IMR-90 (cell line): ENCODE results near the gene KLHL13. TPM values are rescaled to one million over a fixed set of nuclear protein-coding genes. Genes with fewer than 3 reads are reported as not detected.

Source experiments
- ATAC-seq: fragments of 200-7000 bp; cut with Tn5 transposase; 2 replicates; pipeline ENCODE4 v1.9.1; 2020; ENCODE audit warnings: low read depth, mild to moderate bottlenecking, moderate library complexity
- BruUV-seq: library from RNA; stranded (reverse); fragments of 400-500 nt; replicated peaks from 2 replicates; lab custom pipeline; 2021; lab: Mats Ljungman, UMichigan
- CTCF ChIA-PET: fragments of 300-600 bp; formaldehyde crosslinking; extraction: SDS; loops from one replicate; lab custom pipeline; 2021; ENCODE audit warnings: antibody characterized with exemption; lab: Yijun Ruan, JAX
- POLR2A ChIA-PET: fragments of 300-600 bp; sonication (Branson Sonifier 250); formaldehyde crosslinking; loops from one replicate; lab custom pipeline; 2022; ENCODE audit warnings: antibody characterized with exemption; ENCODE audit not compliant: unreplicated experiment; lab: Charles Lee
- DNase-seq: peaks from one replicate; pipeline ENCODE4 v3.0.0; 2013
- H2AFZ ChIP-seq: replicated peaks from 2 replicates; pipeline ENCODE3; 2013; ENCODE audit warnings: low read length, mild to moderate bottlenecking; ENCODE audit not compliant: poor library complexity
- H2AK5ac ChIP-seq: 2 replicates; pipeline ENCODE4 v1.6.1; 2013; ENCODE audit warnings: low read depth, low read length, inconsistent platforms
- H2AK9ac ChIP-seq: replicated peaks from 2 replicates; pipeline ENCODE3; 2013; ENCODE audit warnings: mild to moderate bottlenecking, low read depth, low read length, moderate library complexity; ENCODE audit not compliant: poor library complexity
- H2BK120ac ChIP-seq: 2 replicates; pipeline ENCODE4 v1.6.1; 2013; ENCODE audit warnings: low read depth, low read length, inconsistent platforms
- H2BK15ac ChIP-seq: 3 replicates; pipeline ENCODE4 v1.6.1; 2013; ENCODE audit warnings: low read depth, low read length, inconsistent platforms
- H2BK20ac ChIP-seq: 2 replicates; pipeline ENCODE4 v1.6.1; 2013; ENCODE audit warnings: low read depth, mild to moderate bottlenecking, inconsistent platforms, low read length, moderate library complexity
- H2BK5ac ChIP-seq: 2 replicates; pipeline ENCODE4 v1.6.1; 2013; ENCODE audit warnings: mild to moderate bottlenecking, low read depth, low read length, inconsistent platforms; ENCODE audit not compliant: poor library complexity, severe bottlenecking
- H3K14ac ChIP-seq: replicated peaks from 2 replicates; pipeline ENCODE4 v1.6.1; 2013; ENCODE audit warnings: low read depth, low read length, inconsistent platforms
- H3K18ac ChIP-seq: 2 replicates; pipeline ENCODE4 v1.6.1; 2013; ENCODE audit warnings: low read depth, low read length, control low read depth
- H3K23ac ChIP-seq: 2 replicates; pipeline ENCODE4 v1.6.1; 2013; ENCODE audit warnings: low read depth, low read length, inconsistent platforms
- H3K27ac ChIP-seq: 2 replicates; pipeline ENCODE4 v1.5.1; 2013; ENCODE audit warnings: mild to moderate bottlenecking, control low read depth, low read length; ENCODE audit not compliant: insufficient read depth
- H3K27me3 ChIP-seq: 2 replicates; pipeline ENCODE4 v1.6.1; 2013; ENCODE audit warnings: low read length; ENCODE audit not compliant: control insufficient read depth, insufficient read depth
- H3K36me3 ChIP-seq: 2 replicates; pipeline ENCODE4 v1.6.1; 2013; ENCODE audit warnings: low read length, mixed read lengths; ENCODE audit not compliant: control insufficient read depth, insufficient read depth
- H3K4ac ChIP-seq: 2 replicates; pipeline ENCODE4 v1.6.1; 2013; ENCODE audit warnings: low read depth, low read length, inconsistent platforms
- H3K4me1 ChIP-seq: 2 replicates; pipeline ENCODE4 v1.6.1; 2013; ENCODE audit warnings: low read length, mixed read lengths; ENCODE audit not compliant: control insufficient read depth, insufficient read depth
- H3K4me2 ChIP-seq: 2 replicates; pipeline ENCODE4 v1.6.1; 2013; ENCODE audit warnings: low read depth, mild to moderate bottlenecking, control low read depth, low read length, moderate library complexity
- H3K4me3 ChIP-seq: 2 replicates; pipeline ENCODE4 v1.5.1; 2013; ENCODE audit warnings: low read depth, mild to moderate bottlenecking, control low read depth, low read length, moderate library complexity; ENCODE audit not compliant: insufficient read depth
- H3K56ac ChIP-seq: 2 replicates; pipeline ENCODE4 v1.6.1; 2013; ENCODE audit warnings: low read length, inconsistent platforms; ENCODE audit not compliant: insufficient read depth; ENCODE audit errors: extremely low read depth
- H3K79me1 ChIP-seq, 2 experiments: 2 replicates each; pipeline ENCODE4 v1.6.1; 2013; ENCODE audit warnings: low read length in 2 of 2, inconsistent platforms in 1 of 2, low read depth in 1 of 2
- H3K9ac ChIP-seq: 2 replicates; pipeline ENCODE4 v1.6.1; 2013; ENCODE audit warnings: low read depth, low read length, control low read depth
- H3K9me1 ChIP-seq: 2 replicates; pipeline ENCODE4 v1.6.1; 2013; ENCODE audit warnings: low read length, inconsistent platforms; ENCODE audit not compliant: insufficient read depth
- H3K9me3 ChIP-seq: 2 replicates; pipeline ENCODE4 v1.6.1; 2013; ENCODE audit warnings: low read length; ENCODE audit not compliant: control insufficient read depth, insufficient read depth
- H4K20me1 ChIP-seq: 2 replicates; pipeline ENCODE4 v1.6.1; 2013; ENCODE audit warnings: low read length, inconsistent platforms; ENCODE audit not compliant: insufficient read depth
- H4K5ac ChIP-seq: 2 replicates; pipeline ENCODE4 v1.6.1; 2013; ENCODE audit warnings: mild to moderate bottlenecking, low read depth, low read length, control low read depth
- H4K8ac ChIP-seq, 2 experiments: 2 replicates each; pipeline ENCODE4 v1.6.1; 2013; ENCODE audit warnings: low read depth in 2 of 2, low read length in 2 of 2, control low read depth in 1 of 2, inconsistent platforms in 1 of 2
- H4K91ac ChIP-seq: 2 replicates; pipeline ENCODE4 v1.6.1; 2013; ENCODE audit warnings: low read depth, low read length, inconsistent platforms; ENCODE audit not compliant: insufficient read depth
- BHLHE40 ChIP-seq: fragments of 150-350 bp; IDR thresholded peaks from 2 replicates; pipeline ENCODE4 v1.6.1; 2016; ENCODE audit warnings: mild to moderate bottlenecking, low read depth, low read length
- FOS ChIP-seq: fragments of 150-350 bp; IDR thresholded peaks from 2 replicates; pipeline ENCODE4 v1.6.1; 2016; ENCODE audit warnings: low read depth, low read length
- MAFK ChIP-seq: IDR thresholded peaks from 2 replicates; pipeline ENCODE4 v1.6.1; 2012; ENCODE audit warnings: low read depth, low read length, improper control_type of control experiment
- MAZ ChIP-seq: IDR thresholded peaks from 2 replicates; pipeline ENCODE4 v1.6.1; 2012; ENCODE audit warnings: low read depth, mild to moderate bottlenecking, low read length, improper control_type of control experiment, moderate library complexity, borderline replicate concordance
- POLR2A ChIP-seq: IDR thresholded peaks from 2 replicates; pipeline ENCODE4 v1.6.1; 2012; ENCODE audit warnings: mild to moderate bottlenecking, low read depth, low read length
- RAD21 ChIP-seq: IDR thresholded peaks from 2 replicates; pipeline ENCODE4 v1.6.1; 2012; ENCODE audit warnings: low read length, improper control_type of control experiment
- RFX5 ChIP-seq: IDR thresholded peaks from 2 replicates; pipeline ENCODE4 v1.8.0; 2012; ENCODE audit warnings: low read depth, mild to moderate bottlenecking, low read length, moderate library complexity
- dilution Hi-C: fragments of 300-500 bp; cut with HindIII; formaldehyde crosslinking; loops from one replicate; pipeline ENCODE4 v1.14.3; 2018; ENCODE audit warnings: low sequenced_read_pairs; ENCODE audit not compliant: unreplicated experiment
- in situ Hi-C: fragments of 300-500 bp; cut with MboI; formaldehyde crosslinking; loops from 3 replicates; pipeline ENCODE4 v1.14.3; 2019; ENCODE audit warnings: low sequenced_read_pairs, inconsistent platforms, mixed read lengths
- intact Hi-C: fragments of 100-400 bp; cut with micrococcal nuclease; formaldehyde crosslinking; loops from 2 replicates; pipeline ENCODE4 v1.10.0; 2022
- polyA plus RNA-seq, 3 experiments: library from polyadenylated mRNA; depleted of rRNA; stranded (reverse); fragments of >200 nt; gene quantifications; 2 replicates each; pipeline ENCODE4 v1.2.3, GENCODE V29; 2012; ENCODE audit warnings: low replicate concordance in 1 of 3
- total RNA-seq: library from RNA; depleted of rRNA; stranded (reverse); fragments of >200 nt; gene quantifications from 2 replicates; pipeline ENCODE4 v1.2.3, GENCODE V29; 2012
- TF ChIP-seq, protein P1 (sequence below): fragments of 150-350 bp; IDR thresholded peaks from 2 replicates; pipeline ENCODE4 v1.6.1; 2017; ENCODE audit warnings: mild to moderate bottlenecking, antibody characterized with exemption, low read length, low read depth

The KLHL13 gene
- total and polyA plus RNA-seq, 2 of the 4 experiments (the other 2 are of a cell fraction) = 4.0 to 12.5 TPM

DNA sequence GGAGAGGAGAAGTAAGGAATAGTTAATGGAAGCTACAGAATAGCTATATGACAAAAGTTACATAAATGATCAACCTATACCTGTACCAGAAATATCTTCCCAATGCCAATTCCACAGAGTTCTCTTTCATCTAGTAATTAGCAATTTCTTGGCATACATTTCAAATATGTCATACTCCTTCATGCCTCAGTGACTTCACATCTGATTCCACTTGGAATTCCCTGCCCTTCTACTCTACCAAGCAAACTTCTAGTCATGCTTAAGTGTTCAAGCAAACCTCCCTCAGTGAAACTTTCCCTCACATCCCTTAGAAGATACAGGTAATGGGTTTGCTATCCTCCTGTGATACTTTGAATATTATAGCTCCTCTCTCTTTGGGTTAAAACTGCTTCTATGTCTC, 127.1 kb downstream of the KLHL13 start:
- H4K20me1 ChIP-seq = no peaks in the 10 kb centered on the region
- no peaks in the 10 kb centered on the region for H3K9me1 ChIP-seq
- H2AK5ac ChIP-seq = no peak overlapping the region
- H3K23ac ChIP-seq = no peak overlapping the region
- intact Hi-C loops = no loop called here
- H3K4ac ChIP-seq = peak overlapping the region; percentile 1; the same call in 1 of the 2 replicates
- peak overlapping the region; percentile 32 for H2BK20ac ChIP-seq
- H4K8ac ChIP-seq = peak overlapping the region in 1 of 2 experiments; percentile 54; a peak in 1 of 4 replicates
- BruUV-seq = no TSS peak
- H2AFZ ChIP-seq = no peak overlapping the region
- H4K91ac ChIP-seq = peak overlapping the region; percentile 31; the same call in 1 of the 2 replicates
- no peak overlapping the region for H3K56ac ChIP-seq
- H3K27ac ChIP-seq = no peak overlapping the region
- H3K27me3 ChIP-seq = no peaks in the 10 kb centered on the region
- ChIA-PET POLR2A (no interaction called here), CTCF (no interaction called here)
- H3K14ac ChIP-seq = no peak overlapping the region
- no peaks in the 10 kb centered on the region for H3K9me3 ChIP-seq
- DNase-seq (no peak), ATAC-seq (no peak)
- no peak overlapping the region for H2AK9ac ChIP-seq
- no peak overlapping the region for H2BK5ac ChIP-seq
- no peak overlapping the region for H3K4me3 ChIP-seq
- no peaks in the 10 kb centered on the region for H3K36me3 ChIP-seq
- H3K4me2 ChIP-seq = no peak overlapping the region
- H3K18ac ChIP-seq = peak overlapping the region; percentile 79; the same call in 1 of the 2 replicates
- H4K5ac ChIP-seq = no peak overlapping the region; the same call in 1 of the 2 replicates
- peaks cover 4% of the 10 kb centered on the region; the same call in 1 of the 2 replicates for H3K4me1 ChIP-seq
- TF ChIP-seq POLR2A = no peak
- no peak for TF ChIP-seq MAZ
- TF ChIP-seq, protein P1, sequence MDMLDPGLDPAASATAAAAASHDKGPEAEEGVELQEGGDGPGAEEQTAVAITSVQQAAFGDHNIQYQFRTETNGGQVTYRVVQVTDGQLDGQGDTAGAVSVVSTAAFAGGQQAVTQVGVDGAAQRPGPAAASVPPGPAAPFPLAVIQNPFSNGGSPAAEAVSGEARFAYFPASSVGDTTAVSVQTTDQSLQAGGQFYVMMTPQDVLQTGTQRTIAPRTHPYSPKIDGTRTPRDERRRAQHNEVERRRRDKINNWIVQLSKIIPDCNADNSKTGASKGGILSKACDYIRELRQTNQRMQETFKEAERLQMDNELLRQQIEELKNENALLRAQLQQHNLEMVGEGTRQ = no peak
- TF ChIP-seq RFX5 = no peak
- TF ChIP-seq MAFK = no peak
- no peak for TF ChIP-seq BHLHE40
- TF ChIP-seq RAD21 = no peak
- TF ChIP-seq FOS = no peak
- peak overlapping the region; percentile 72 for H2BK120ac ChIP-seq
- in situ Hi-C loops = no loop called here
- H2BK15ac ChIP-seq = no peak overlapping the region
- H3K9ac ChIP-seq = no peak overlapping the region
- dilution Hi-C loops = no loop called here
- H3K79me1 ChIP-seq = no peaks in the 10 kb centered on the region
